ENCODE results near the gene PRIM1. TPM values are rescaled to one million over a fixed set of nuclear protein-coding genes. Genes with fewer than 3 reads are reported as not detected.

Gene PRIM1
- total and polyA plus RNA-seq, 2 of the 13 experiments (the other 11 are each of a cell fraction or from before 2014, with no cell fraction given) = 30.0 to 47.3 TPM

- TF ChIP-seq ZNF660 (CRISPR knock-in tag; IDR thresholded peaks at IDR 0.05; ENCODE audit: borderline replicate concordance, low read depth) = no peak
- no peak for TF ChIP-seq EEA1 (CRISPR knock-in tag; IDR thresholded peaks at IDR 0.05; ENCODE audit: borderline replicate concordance)
- TF ChIP-seq DRAP1 (CRISPR knock-in tag; IDR thresholded peaks at IDR 0.05) = no peak
- TF ChIP-seq DR1 (CRISPR knock-in tag; IDR thresholded peaks at IDR 0.05) = no peak
- TF ChIP-seq GLI4 (CRISPR knock-in tag; IDR thresholded peaks at IDR 0.05; ENCODE audit: borderline replicate concordance) = no peak
- no peak for TF ChIP-seq REXO4 (CRISPR knock-in tag; IDR thresholded peaks at IDR 0.05; ENCODE audit: borderline replicate concordance)
- TF ChIP-seq POLR2A (IDR thresholded peaks at IDR 0.05; ENCODE audit: insufficient read depth in 1 of 2, low read depth in 2 of 2, low read length in 2 of 2) = no peak
- no peak for TF ChIP-seq THAP9 (CRISPR knock-in tag; IDR thresholded peaks at IDR 0.05; ENCODE audit: borderline replicate concordance)
Measured at GRCh38 chr12:56785141-56785865, 33.2 kb upstream of the PRIM1 start (continued).

GRCh38 chr12:56781726-56782125 is 29.6 kb upstream of the PRIM1 start:
- Histone ChIP-seq H3K4me1 (ENCODE audit: insufficient read depth, low read length) (peaks cover 10% of the 10 kb centered on the region), H3K79me2 (ENCODE audit: insufficient read depth, low read length) (no peaks in the 10 kb centered on the region), H2AFZ (ENCODE audit: low read length) (no peak overlapping the region), H3K27ac (ENCODE audit: extremely low read length, insufficient read depth, low read length) (no peak overlapping the region), H3K9ac (ENCODE audit: insufficient read depth, low read depth, low read length) (no peak overlapping the region), H3K36me3 (replicated peaks in 1 of 2; ENCODE audit: control insufficient read depth in 1 of 2, insufficient read depth in 2 of 2, low read length in 2 of 2) (no peaks in the 10 kb centered on the region), H3K9me3 (ENCODE audit: low read length) (no peaks in the 10 kb centered on the region), H3K27me3 (ENCODE audit: control insufficient read depth in 1 of 2, insufficient read depth in 2 of 2, low read length in 2 of 2) (no peaks in the 10 kb centered on the region), H4K20me1 (ENCODE audit: insufficient read depth, low read length) (no peaks in the 10 kb centered on the region), H3K4me3 (replicated peaks in 1 of 3; ENCODE audit: insufficient read depth in 1 of 3, low read depth in 2 of 3, low read length in 3 of 3) (no peak overlapping the region), H3K4me2 (ENCODE audit: low read depth, low read length) (no peak overlapping the region)
- ChIA-PET POLR2A (no interaction called here), CTCF (ENCODE audit: low intra/inter-chr PET ratio, low total read pairs) (no interaction called here)
- FAIRE-seq = no peak
- no peak; the same call in 2 of the 3 replicates for ATAC-seq
- intact Hi-C loops (cut with micrococcal nuclease; ENCODE audit: unreplicated experiment) = no loop called here
- DNase-seq (ENCODE audit: low spot score) = no peak
- WGBS (ENCODE audit: low lambda C conversion rate) = 87% methylated on average over 4 of the region's 4 CpGs
- in situ Hi-C loops (cut with HindIII; ENCODE audit: extremely low pct_ligation_motif_present, low pct_unique_long_range_greater_than_20kb) = no loop called here
- no TSS peak for BruUV-seq (replicated peaks)
- TF ChIP-seq NFYC (CRISPR knock-in tag; IDR thresholded peaks at IDR 0.05) = no peak
- TF ChIP-seq KDM1A (CRISPR knock-in tag; IDR thresholded peaks at IDR 0.05) = no peak
- no peak for TF ChIP-seq ZNF101 (CRISPR knock-in tag; IDR thresholded peaks at IDR 0.05; ENCODE audit: borderline replicate concordance, low read depth)
- TF ChIP-seq PAXIP1 (CRISPR knock-in tag; conservative IDR thresholded peaks at IDR 0.05) = no peak
- no peak for TF ChIP-seq BCL6 (CRISPR knock-in tag; IDR thresholded peaks at IDR 0.05)
- TF ChIP-seq ATM (IDR thresholded peaks at IDR 0.05; ENCODE audit: borderline replicate concordance) = no peak
- no peak for TF ChIP-seq CREM (IDR thresholded peaks at IDR 0.05)
- no peak for TF ChIP-seq CREM (CRISPR knock-in tag; IDR thresholded peaks at IDR 0.05)
- no peak for TF ChIP-seq ZNF335 (CRISPR knock-in tag; IDR thresholded peaks at IDR 0.05)
- TF ChIP-seq ZNF772 (CRISPR knock-in tag; IDR thresholded peaks at IDR 0.05) = no peak
- TF ChIP-seq ZEB1 (IDR thresholded peaks at IDR 0.05; ENCODE audit: insufficient replicate concordance, low read depth) = no peak
